ENCODE results near the gene NLRC3. TPM values are rescaled to one million over a fixed set of nuclear protein-coding genes. Genes with fewer than 3 reads are reported as not detected.

The NLRC3 gene
- total RNA-seq, 1 experiment from 2014 or later, result 0.26 TPM

- no peak for ATAC-seq
- Histone ChIP-seq H3K27ac (ENCODE audit: low read length) (no peak overlapping the region), H3K4me1 (ENCODE audit: control insufficient read depth, insufficient read depth, low read length) (no peaks in the 10 kb centered on the region), H3K9me3 (ENCODE audit: control insufficient read depth, insufficient read depth, low read depth, low read length) (peaks cover 10% of the 10 kb centered on the region; the same call in 1 of the 2 replicates), H3K4me3 (ENCODE audit: low read depth in 2 of 2, low read length in 2 of 2) (no peak overlapping the region), H3K36me3 (ENCODE audit: control insufficient read depth, insufficient read depth, low read length) (no peaks in the 10 kb centered on the region), H3K27me3 (ENCODE audit: control insufficient read depth, insufficient read depth, low read length) (no peaks in the 10 kb centered on the region)
- CTCF ChIA-PET, result no interaction called here
- no TSS peak for BruUV-seq (replicated peaks)
- in situ Hi-C loops (cut with HindIII; ENCODE audit: low pct_unique_long_range_greater_than_20kb, low sequenced_read_pairs), result no loop called here
- peak; percentile 83 for TF ChIP-seq TCF7L2 (IDR thresholded peaks at IDR 0.05; ENCODE audit: low read depth, low read length)
- TF ChIP-seq SIN3A (IDR thresholded peaks at IDR 0.05; ENCODE audit: borderline replicate concordance, insufficient read depth, low read depth, low read length), result no peak
- no peak for DNase-seq (ENCODE audit: low read depth, low spot score)
- intact Hi-C loops (cut with micrococcal nuclease; ENCODE audit: unreplicated experiment), result no loop called here
- POLR2A ChIA-PET, result no interaction called here
Observed at GRCh38 chr16:3599922-3600321, 22.7 kb upstream of the NLRC3 start.

- POLR2A ChIA-PET, result no interaction called here
- no peak overlapping the region for H3K27ac ChIP-seq (ENCODE audit: low read length)
- peaks cover 10% of the 10 kb centered on the region; the same call in 1 of the 2 replicates for H3K9me3 ChIP-seq (ENCODE audit: control insufficient read depth, insufficient read depth, low read depth, low read length)
- BruUV-seq (replicated peaks), result no TSS peak
- no peaks in the 10 kb centered on the region for H3K4me1 ChIP-seq (ENCODE audit: control insufficient read depth, insufficient read depth, low read length)
- TF ChIP-seq CTCF (IDR thresholded peaks at IDR 0.05) (no peak), POLR2AphosphoS5 (IDR thresholded peaks at IDR 0.05; ENCODE audit: low read depth, low read length) (no peak), TCF7L2 (IDR thresholded peaks at IDR 0.05; ENCODE audit: low read depth, low read length) (no peak), REST (IDR thresholded peaks at IDR 0.05; ENCODE audit: insufficient read depth in 1 of 2, low read depth in 2 of 2, low read length in 1 of 2) (no peak), SIN3A (IDR thresholded peaks at IDR 0.05; ENCODE audit: borderline replicate concordance, insufficient read depth, low read depth, low read length) (no peak)
- ATAC-seq (no peak), DNase-seq (ENCODE audit: low read depth, low spot score) (no peak)
- H3K36me3 ChIP-seq (ENCODE audit: control insufficient read depth, insufficient read depth, low read length), result no peaks in the 10 kb centered on the region
- CTCF ChIA-PET, result no interaction called here
- H3K27me3 ChIP-seq (ENCODE audit: control insufficient read depth, insufficient read depth, low read length), result no peaks in the 10 kb centered on the region
- intact Hi-C loops (cut with micrococcal nuclease; ENCODE audit: unreplicated experiment), result no loop called here
- H3K4me3 ChIP-seq (ENCODE audit: low read depth in 2 of 2, low read length in 2 of 2), result no peak overlapping the region
- in situ Hi-C loops (cut with HindIII; ENCODE audit: low pct_unique_long_range_greater_than_20kb, low sequenced_read_pairs), result no loop called here
Observed at GRCh38 chr16:3599121-3599520, 21.9 kb upstream of the NLRC3 start.

GRCh38 chr16:3598236-3598635 is 21.0 kb upstream of the NLRC3 start:
- DNase-seq (ENCODE audit: low read depth, low spot score) (no peak), ATAC-seq (no peak)
- Histone ChIP-seq H3K27ac (ENCODE audit: low read length) (no peak overlapping the region), H3K36me3 (ENCODE audit: control insufficient read depth, insufficient read depth, low read length) (no peaks in the 10 kb centered on the region), H3K4me3 (ENCODE audit: low read depth in 2 of 2, low read length in 2 of 2) (no peak overlapping the region), H3K4me1 (ENCODE audit: control insufficient read depth, insufficient read depth, low read length) (no peaks in the 10 kb centered on the region), H3K27me3 (ENCODE audit: control insufficient read depth, insufficient read depth, low read length) (no peaks in the 10 kb centered on the region), H3K9me3 (ENCODE audit: control insufficient read depth, insufficient read depth, low read depth, low read length) (peaks cover 10% of the 10 kb centered on the region; the same call in 1 of the 2 replicates)
- intact Hi-C loops (cut with micrococcal nuclease; ENCODE audit: unreplicated experiment) (no loop called here), in situ Hi-C loops (cut with HindIII; ENCODE audit: low pct_unique_long_range_greater_than_20kb, low sequenced_read_pairs) (no loop called here)
- ChIA-PET CTCF (no interaction called here), POLR2A (interaction anchor here (0.6 kb wide), 1 partner anchor 66 kb away, joined by 5 read pairs; no protein-coding TSS in a partner anchor)
- TF ChIP-seq POLR2AphosphoS5 (IDR thresholded peaks at IDR 0.05; ENCODE audit: low read depth, low read length) (no peak), REST (IDR thresholded peaks at IDR 0.05; ENCODE audit: insufficient read depth in 1 of 2, low read depth in 2 of 2, low read length in 1 of 2) (no peak), CTCF (IDR thresholded peaks at IDR 0.05) (no peak), SIN3A (IDR thresholded peaks at IDR 0.05; ENCODE audit: borderline replicate concordance, insufficient read depth, low read depth, low read length) (no peak), TCF7L2 (IDR thresholded peaks at IDR 0.05; ENCODE audit: low read depth, low read length) (no peak)
- BruUV-seq (replicated peaks), result no TSS peak

All from Panc1 (cell line).